Measurements from ENCODE around the gene PCGF5. TPM values are rescaled to one million over a fixed set of nuclear protein-coding genes. Genes with fewer than 3 reads are reported as not detected.

PCGF5 gene
- total RNA-seq, 2 donors from 2014 or later, result 48.7 to 71.7 TPM

GRCh38 chr10:91226093-91226492 is 5.6 kb downstream of the PCGF5 start:
- no peak for DNase-seq
- Histone ChIP-seq H3K27me3 (no peaks in the 10 kb centered on the region), H3K9ac (ENCODE audit: low read depth in 2 of 2, low read length in 2 of 2) (no peak overlapping the region), H3K4me3 (no peak overlapping the region), H3K4me1 (peaks cover 13% of the 10 kb centered on the region), H3K36me3 (no peaks in the 10 kb centered on the region), H3K9me3 (no peaks in the 10 kb centered on the region), H3K27ac (no peak overlapping the region)
- intact Hi-C loops (cut with DNase I), result no loop called here
- TF ChIP-seq CTCF (IDR thresholded peaks at IDR 0.05), result no peak

- no peak overlapping the region for H3K4me3 ChIP-seq
- no peaks in the 10 kb centered on the region for H3K36me3 ChIP-seq
- no peaks in the 10 kb centered on the region for H3K9me3 ChIP-seq
- DNase-seq, result no peak
- no peak for TF ChIP-seq CTCF (IDR thresholded peaks at IDR 0.05)
- no peaks in the 10 kb centered on the region for H3K27me3 ChIP-seq
- H3K9ac ChIP-seq (ENCODE audit: low read depth in 2 of 2, low read length in 2 of 2), result no peak overlapping the region
- H3K4me1 ChIP-seq, result peaks cover 11% of the 10 kb centered on the region
- H3K27ac ChIP-seq, result no peak overlapping the region
- intact Hi-C loops (cut with DNase I), result no loop called here
Measured at GRCh38 chr10:91227576-91227975, 7.1 kb downstream of the PCGF5 start.

GRCh38 chr10:91229683-91230082 is 9.2 kb downstream of the PCGF5 start:
- Histone ChIP-seq H3K36me3 (no peaks in the 10 kb centered on the region), H3K9ac (ENCODE audit: low read depth in 2 of 2, low read length in 2 of 2) (no peak overlapping the region), H3K4me1 (no peaks in the 10 kb centered on the region), H3K27me3 (no peaks in the 10 kb centered on the region), H3K27ac (no peak overlapping the region), H3K4me3 (no peak overlapping the region), H3K9me3 (no peaks in the 10 kb centered on the region)
- no peak for TF ChIP-seq CTCF (IDR thresholded peaks at IDR 0.05)
- intact Hi-C loops (cut with DNase I), result no loop called here
- DNase-seq, result no peak

- no peak for TF ChIP-seq CTCF (IDR thresholded peaks at IDR 0.05)
- Histone ChIP-seq H3K9me3 (no peaks in the 10 kb centered on the region), H3K27me3 (no peaks in the 10 kb centered on the region), H3K36me3 (no peaks in the 10 kb centered on the region), H3K4me1 (no peaks in the 10 kb centered on the region), H3K4me3 (no peak overlapping the region), H3K27ac (no peak overlapping the region), H3K9ac (ENCODE audit: low read depth in 2 of 2, low read length in 2 of 2) (no peak overlapping the region)
- intact Hi-C loops (cut with DNase I), result no loop called here
- no peak for DNase-seq
Measured at GRCh38 chr10:91238191-91238590, 17.7 kb downstream of the PCGF5 start.

GRCh38 chr10:91239789-91240188 is 19.3 kb downstream of the PCGF5 start:
- no peaks in the 10 kb centered on the region for H3K9me3 ChIP-seq
- TF ChIP-seq CTCF (IDR thresholded peaks at IDR 0.05), result no peak
- H3K27ac ChIP-seq, result no peak overlapping the region
- no peak for DNase-seq
- H3K4me3 ChIP-seq, result no peak overlapping the region
- no peaks in the 10 kb centered on the region for H3K36me3 ChIP-seq
- no peak overlapping the region for H3K9ac ChIP-seq (ENCODE audit: low read depth in 2 of 2, low read length in 2 of 2)
- intact Hi-C loops (cut with DNase I), result no loop called here
- no peaks in the 10 kb centered on the region for H3K27me3 ChIP-seq
- no peaks in the 10 kb centered on the region for H3K4me1 ChIP-seq

- H3K36me3 ChIP-seq, result no peaks in the 10 kb centered on the region
- no peak overlapping the region for H3K27ac ChIP-seq
- no peaks in the 10 kb centered on the region for H3K27me3 ChIP-seq
- intact Hi-C loops (cut with DNase I), result no loop called here
- TF ChIP-seq CTCF (IDR thresholded peaks at IDR 0.05), result no peak
- DNase-seq, result no peak
- H3K4me3 ChIP-seq, result no peak overlapping the region
- H3K4me1 ChIP-seq, result no peaks in the 10 kb centered on the region
- H3K9me3 ChIP-seq, result no peaks in the 10 kb centered on the region
- H3K9ac ChIP-seq (ENCODE audit: low read depth in 2 of 2, low read length in 2 of 2), result no peak overlapping the region
Measured at GRCh38 chr10:91242940-91243339, 22.5 kb downstream of the PCGF5 start.
